IPS-NIHi7 (cell line): ENCODE measurements around the gene OTC.

Experiments
- DNase-seq: peaks from one replicate; pipeline ENCODE4 v3.0.0; 2012; ENCODE audit warnings: mixed read lengths; ENCODE audit errors: extremely low spot score

OTC gene

DNA sequence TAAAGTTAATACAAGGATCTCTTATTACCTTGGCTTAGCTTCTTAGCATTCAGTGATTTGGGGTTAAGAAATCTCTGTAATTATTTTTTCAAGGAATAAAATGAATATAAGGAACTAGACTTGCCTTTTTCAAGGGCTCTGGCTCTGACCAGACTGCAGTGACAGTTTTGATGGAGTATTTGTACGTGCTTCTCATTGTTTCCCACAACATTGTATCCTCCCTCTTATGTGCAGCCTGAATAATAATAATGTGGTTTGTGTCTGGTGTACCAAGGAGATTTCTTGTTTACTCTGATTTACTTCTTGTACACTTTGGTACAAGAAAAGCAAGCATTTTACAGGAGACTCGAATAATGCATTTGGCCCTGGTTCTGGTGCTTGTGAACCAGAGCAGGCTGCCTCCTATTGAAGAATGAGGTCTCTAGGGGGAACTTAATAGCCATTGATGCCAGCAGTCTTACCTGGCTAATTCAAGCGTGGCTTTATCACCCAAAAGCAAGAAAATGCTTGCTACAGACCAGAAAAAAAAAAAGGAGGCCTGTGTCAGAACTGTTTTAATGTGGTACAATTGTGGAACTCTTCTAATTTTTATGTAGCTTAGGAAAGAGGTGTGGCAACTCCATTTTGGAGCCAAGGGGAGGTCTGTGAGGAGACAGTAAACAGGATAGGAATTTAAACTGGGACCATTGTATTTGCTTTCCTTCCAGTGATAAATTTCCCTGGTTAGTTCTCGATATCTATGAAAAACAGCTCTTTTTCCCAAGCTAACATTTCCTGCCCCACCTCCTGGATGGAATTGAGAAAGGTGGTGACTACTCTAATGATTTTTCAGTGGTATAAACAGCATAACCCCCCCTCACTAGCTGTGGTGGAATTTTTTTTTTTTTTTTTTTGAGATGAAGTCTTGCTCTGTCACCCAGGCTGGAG, 5.6 kb downstream of the OTC start:
- no peak for DNase-seq

DNA sequence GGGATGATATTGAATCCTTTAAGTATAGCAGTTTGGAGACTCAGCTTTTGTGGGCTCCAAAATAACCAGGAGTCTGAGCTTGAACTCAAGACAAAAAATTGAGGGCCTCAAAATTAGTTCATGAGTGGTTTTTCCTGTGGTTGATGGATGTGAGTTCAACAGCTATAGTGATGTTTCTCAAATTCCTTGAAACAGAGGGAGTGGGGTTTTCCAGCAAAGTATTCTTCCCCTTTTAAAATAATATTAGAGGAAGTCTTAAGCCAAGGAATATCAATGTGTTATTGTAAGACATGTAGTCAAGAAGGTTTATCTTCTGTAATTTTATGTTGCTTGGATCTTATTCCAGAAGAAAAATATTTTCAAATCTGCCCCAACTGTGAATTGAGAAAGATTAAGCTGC, 10.6 kb downstream of the OTC start:
- DNase-seq: no peak

DNA sequence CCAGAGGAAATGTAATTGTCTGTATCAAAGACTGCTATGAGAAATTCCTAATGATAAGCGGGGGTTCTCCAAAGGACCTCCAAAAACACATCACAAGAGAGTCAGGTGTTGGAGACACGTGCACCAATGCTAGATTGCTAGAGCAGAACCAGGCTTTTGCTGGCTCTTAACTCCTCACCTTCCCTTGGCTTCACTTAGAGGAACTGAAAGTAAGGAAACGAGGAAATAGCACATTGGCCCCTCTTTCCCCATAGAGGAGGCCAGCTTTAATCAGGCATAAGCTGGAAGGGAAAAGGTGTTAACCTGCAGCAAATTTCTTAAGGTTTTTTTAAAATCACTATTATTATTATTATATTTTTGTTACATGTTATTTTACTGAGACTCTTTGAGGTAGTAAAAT, 13.6 kb downstream of the OTC start:
- DNase-seq: no peak

DNA sequence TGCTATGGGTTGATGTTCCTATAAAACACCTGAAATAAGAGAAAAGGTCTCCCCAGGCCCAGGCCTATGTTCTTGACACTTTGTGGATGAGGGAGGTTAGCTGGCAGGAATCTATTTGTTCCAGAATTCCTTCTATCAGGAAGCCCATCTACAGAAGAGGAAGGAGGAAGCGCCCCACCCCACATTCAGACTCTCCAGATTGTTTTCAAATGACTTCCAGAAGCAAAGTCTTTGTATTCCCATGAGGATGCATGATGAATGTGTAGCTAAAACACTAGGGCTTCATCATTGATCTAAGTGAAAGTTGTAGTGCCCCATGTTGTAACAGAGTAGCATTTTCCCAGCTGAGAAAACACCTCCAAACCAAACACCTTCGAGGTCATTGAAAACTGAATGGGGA, 16.4 kb downstream of the OTC start:
- no peak for DNase-seq

DNA sequence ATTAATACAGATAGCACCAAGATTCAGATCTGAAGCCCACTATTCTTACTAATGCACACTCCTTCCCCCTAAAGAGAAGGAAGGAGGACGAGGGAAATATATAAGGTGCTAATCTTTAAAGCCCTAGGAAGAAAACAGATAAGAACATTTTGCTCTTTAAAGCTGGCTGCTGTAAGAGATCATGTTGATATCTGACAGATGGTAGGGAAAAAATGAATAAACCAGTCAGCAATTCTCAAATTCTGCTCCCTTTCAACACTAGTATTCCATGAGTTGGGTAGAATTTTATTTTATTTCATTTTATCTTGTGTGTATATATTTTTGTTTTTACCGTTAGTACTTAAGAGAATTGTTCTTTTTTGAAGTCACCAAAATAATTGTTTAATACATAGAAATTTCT, 19.2 kb downstream of the OTC start:
- no peak for DNase-seq

DNA sequence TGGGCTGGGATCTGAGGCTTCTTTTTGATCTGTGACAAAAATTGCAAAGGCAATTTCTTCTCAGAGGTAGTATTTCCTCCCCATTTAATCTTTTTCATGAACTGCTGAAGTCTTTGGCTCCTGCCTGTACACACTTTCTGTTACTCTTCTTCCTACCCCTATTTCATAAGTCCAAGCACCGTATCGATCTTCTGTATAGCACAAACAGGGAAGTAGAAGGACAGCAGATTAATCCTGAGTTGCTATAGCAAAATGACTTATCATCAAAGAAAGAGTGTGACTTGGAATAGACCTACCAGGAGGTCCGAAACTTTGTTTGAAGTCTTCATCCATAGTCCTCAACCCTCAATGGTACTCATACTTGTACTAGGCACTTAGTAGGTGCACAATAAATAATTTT, 22.0 kb downstream of the OTC start:
- DNase-seq: no peak

DNA sequence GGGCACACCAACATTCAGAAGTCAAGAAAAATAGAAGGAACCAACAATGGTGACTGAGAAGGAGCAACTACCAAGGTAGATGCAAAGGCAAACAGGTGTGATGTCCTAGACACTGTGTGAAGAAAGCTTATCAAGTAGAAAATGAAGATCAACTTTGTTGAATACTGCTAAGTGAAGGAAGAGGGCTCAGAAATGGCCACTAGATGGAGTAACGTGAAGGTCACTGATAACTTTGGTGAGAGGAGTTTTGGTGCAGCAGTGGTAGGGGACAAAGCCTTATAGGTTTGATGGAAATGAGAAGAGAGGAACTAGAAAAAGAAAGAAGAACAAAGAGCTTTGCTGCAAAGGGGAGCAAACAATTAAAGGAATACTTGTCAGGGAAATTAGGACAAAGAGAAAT, 23.5 kb downstream of the OTC start:
- DNase-seq: peak; percentile 50

DNA sequence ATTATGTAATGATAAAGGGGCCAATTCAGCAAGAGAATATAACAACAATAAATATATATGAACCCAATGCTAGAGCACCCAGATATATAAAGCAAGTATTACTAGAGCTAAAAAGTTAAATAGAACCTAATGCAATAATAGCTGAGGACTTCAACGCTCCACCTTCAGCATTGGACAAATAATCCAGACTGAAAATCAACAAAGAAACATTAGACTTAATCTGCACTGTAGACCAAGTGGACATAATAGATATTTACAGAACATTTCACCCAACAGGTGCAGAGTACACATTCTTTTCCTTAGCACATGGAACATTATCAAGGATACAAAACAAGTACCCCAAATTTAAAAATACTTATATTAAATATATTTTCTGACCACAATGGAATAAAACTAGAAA, 24.3 kb downstream of the OTC start:
- no peak for DNase-seq

DNA sequence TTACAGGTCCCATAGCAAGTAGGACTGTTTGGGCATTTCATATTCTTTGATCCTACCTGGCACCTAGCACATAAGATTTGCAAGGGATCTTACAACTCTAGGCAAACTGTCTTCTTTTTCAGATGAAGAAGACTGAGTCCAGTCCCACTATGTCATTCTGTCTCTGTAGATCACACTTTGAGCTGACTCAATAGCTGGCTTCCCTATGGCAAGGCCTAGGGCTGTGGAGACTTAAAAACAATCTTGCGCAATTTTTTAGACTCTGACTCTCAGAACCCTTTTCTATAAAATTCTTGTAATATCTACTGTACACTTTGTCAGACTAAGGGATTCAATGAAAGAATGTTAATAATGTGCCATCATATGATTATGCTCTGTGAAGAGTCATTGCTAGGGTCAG, 26.7 kb downstream of the OTC start:
- DNase-seq: no peak

DNA sequence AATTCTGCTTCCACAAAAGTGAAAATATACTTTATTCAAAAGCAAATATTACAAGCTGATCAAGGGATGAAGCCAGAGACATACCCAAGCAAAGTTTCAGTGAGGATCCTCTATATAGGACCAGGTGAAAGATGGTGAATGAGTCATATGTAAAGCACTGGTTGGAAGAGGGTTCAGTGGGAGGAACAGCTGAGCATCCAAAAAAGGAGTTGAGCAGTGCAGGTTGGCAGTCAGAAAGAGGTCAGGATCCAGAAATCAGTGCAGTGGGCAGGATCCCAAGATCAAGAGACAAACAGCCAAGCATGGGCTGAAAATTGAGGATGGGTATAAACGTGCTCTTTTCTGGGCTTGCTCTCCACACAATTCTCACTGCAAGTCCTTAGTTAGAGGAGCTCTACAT, 30.3 kb downstream of the OTC start:
- no peak for DNase-seq

DNA sequence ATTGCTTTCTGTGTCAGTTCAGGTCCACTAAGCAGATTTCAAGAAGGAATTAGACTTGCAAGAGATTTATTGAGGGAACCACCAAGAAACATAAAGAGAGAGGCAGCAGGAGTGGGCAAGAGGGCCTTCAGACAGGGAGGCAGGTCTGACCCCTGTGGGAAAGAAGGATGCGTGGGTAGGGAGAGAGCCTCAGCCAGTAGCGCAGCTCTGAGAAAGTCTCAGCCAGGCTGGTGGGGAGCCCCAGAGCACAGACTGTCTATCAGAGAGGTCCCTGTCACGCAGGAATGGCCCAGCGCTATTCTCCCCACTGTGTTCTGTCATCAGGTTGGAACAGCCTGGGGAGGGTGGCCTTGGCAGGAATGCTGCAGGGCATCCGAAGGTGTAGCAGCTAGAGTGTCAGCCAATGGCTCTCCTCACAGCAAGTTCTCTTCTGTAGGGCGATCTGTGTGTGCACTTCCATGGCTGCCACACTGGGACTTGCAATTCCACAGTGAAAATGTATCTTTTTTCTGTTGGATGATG, 48.0 kb downstream of the OTC start:
- no peak for DNase-seq

DNA sequence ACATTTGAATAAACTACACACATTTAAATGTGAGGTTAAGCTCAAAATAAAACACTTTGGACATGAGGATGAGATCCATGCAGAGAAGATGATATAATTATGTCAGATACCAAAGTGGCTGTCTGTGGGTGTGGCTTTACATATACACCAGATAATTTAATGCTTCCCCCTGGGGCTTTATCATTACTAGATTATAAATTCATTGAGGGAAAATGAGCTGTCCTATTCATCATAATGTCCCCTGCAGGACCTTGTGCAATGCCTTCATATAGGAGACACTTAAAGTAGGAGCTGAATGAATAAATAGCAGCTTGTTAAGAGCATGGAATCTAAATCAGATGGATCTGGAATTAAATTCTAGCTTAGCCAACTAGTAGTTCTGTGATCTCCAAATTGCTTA, 49.7 kb downstream of the OTC start:
- DNase-seq: no peak

DNA sequence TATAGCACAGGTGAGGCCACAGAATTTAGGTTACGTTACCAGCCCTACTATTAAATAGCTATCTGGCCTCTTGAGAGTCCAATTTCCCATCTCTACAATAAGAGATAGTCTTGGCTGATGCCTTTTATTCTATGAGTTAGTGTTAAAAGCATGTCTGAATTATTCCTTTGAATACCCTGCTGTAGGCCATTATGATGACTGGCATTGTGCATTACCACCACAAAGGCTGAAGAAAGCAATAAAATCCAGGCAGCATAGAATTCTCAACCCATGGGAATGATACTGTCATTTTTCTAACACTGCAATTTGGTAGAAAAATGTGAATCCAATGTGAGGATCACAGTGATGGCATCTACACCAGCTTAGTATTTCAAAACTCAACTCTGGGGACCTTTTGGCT, 51.4 kb downstream of the OTC start:
- DNase-seq: no peak

DNA sequence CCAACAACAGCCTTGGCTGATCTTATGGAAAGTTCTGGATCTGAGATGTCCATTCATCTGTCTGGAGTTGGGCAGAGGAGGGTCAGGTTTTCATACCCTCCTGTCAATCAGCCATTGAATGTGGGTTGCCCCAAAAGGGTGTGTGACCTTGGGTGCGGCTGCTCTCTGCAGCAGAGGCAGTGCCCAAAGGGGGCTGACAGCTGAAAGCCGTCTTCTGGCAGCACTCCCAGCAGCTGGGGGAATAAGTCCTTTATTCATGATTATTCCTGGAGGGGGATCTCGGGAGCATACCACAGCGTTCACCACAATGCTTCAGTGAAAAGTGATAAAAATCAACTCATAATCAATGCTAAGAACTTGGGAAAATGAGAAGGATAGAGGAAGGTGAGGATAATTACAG, 54.7 kb downstream of the OTC start:
- no peak for DNase-seq

DNA sequence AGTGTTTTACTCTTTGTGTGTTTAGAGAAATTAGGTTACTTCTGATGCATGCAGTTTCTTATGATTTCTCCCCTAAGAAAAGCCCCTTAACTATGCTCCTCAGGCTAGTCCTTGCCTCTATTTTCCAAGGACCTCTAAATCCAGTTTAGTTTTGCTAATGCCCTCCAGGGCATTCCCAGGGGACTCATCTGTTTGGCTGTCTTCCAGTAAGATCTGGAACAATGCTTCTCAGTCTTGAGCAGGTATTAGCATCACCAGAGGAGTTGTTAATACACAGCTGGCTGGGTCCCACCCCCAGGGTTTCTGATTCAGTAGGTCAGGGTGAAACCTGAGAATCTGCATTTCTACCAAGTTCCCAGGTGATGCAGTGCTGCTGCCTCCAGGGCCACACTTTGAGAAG, 56.9 kb downstream of the OTC start:
- DNase-seq: no peak

DNA sequence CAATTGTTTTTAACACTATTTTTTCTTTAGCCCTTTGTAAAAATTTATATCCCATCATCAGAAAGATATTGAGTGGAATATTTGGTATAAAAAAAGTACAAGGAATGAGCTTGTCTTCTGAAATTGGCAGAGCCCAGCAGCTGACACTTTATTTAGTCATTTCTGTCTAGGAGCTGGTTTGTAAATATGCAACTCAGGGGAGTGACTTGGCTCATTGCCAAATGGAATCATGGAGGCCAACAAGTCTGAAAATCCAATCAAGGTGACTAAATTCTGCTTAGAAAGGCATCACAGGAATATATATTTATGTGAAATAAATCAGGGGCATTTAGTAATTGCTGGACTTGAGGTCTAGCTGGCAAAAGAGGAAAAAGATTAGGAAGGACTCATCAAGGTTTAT, 74.4 kb downstream of the OTC start:
- DNase-seq: no peak

DNA sequence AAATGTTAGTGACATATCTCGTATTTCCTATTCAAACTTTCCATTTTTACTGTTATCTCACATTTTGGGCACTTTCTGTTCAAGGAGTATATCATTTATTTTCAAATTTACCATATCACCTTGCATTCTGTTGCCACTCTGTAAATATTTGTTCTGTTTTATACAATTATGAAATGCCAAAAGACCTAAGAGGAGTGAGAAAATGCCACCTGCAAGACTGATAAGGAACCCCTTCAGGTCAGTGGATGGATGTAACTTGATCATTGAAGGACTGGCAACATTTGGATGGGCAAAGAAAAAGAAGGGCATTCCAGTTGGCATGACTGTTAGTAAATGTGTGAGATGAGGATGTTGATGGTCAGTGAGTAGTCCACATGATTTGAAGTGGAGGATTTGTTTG, 79.1 kb downstream of the OTC start:
- no peak for DNase-seq

DNA sequence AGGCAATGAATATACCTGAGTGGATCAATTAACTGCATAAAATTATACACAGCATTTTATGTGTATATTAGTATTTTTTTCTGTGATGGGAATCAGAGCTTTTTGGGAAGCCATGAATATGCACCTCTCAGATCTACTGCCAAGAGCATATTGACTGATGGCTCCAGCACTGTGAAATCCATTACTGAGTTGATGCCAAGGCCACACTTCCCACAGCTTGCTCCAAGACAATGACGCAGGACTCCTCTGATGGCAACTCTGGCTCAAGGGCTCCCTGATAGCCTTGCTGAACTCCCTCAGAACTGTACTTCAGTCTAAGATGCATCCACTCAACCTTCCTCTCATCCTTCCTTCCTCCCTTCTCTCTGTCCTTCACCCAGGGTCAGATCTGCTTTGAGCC, 82.7 kb downstream of the OTC start:
- no peak for DNase-seq

DNA sequence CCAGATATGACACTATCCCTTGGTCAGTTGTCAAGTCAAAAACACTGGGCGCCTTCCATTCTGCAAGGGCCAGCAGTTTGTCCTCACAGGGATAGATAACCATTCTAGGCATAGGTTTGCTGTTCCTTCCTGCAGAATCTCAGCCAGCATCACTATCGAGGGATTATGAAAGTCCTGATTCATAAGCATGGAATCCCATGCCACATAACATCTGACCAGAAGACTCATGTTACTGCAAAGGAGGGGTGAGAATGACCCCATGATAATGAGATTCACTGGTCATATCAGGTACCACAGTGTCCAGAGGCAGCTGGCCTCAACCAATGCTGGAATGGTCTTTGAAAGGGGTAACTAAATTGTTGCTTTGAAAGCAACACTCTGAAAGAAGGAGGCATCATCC, 84.7 kb downstream of the OTC start:
- no peak for DNase-seq

DNA sequence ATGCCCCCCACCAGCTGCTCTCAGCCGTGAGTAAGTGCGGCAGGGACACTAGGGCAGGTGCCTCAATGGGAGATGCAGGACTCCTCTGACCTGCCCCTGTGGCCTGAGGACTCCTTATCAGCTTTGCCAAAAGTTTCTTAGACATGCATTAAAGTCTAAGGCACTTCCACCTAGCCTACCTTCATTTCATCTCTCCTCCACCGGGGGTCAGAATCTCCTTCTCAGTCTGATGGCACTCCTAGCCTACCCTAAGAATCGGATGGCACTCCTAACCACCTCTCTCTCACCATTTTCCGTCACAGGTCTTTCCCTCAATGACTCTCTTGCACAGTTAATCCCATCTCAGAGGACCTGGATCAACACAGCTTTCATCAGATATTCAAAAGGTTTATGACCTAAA, 85.9 kb downstream of the OTC start:
- DNase-seq: peak; percentile 65

DNA sequence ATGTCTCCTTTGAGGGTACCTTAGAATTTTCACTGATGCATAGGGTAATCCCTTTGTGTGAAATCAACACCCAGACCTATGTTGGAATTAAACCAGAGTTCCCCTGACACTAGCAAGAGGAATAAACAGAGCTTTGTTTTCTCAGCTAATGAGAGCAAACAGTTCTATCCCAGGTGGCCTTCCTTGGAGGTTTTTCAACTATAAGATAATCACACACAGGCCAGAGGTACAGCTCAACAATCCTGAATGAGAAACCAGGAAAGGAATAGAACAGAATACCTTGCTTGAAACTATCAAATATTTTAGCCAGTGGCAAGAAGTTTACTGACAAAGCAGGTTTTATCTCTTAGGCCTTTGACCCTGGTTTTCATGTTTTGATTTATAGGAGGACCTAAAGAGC, 100.2 kb downstream of the OTC start:
- no peak for DNase-seq

DNA sequence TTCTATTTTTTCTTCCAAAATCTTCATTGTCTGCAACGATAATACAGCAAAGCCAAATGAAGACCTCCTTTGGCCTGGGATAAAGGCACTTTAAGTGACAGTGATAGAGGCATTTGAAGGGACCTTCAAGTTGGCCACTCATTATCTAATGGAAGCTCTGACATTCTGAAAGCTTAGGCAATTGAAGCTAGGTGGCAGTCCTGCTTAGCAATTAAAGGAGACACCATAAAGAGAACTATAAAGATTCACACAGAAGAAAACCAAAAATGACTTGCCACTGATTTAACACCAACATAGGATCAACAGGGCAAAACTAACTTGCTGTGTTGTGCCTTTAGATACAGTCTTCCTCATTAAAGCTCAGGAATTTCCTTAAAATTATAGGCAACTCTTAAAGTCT, 105.7 kb downstream of the OTC start:
- no peak for DNase-seq

DNA sequence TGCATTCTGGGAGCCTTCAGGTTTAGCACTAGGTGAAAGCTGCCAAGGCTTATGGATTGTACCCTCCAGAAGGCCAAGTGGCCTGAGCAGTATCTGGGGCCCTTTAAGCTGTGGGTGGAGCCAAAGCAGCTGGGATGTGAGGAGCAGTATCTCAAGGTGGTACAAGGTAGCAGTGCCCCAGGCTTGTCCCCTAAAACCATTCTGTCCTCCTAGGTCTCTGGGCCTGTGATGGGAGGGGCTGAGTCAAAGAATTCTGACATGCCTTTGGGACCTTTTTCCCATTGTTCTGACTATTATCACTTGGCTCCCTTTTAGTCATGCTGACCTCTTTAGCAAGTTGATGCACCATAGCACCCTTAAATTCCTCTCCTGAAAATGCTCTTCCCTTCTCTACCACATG, 109.9 kb downstream of the OTC start:
- DNase-seq: no peak

DNA sequence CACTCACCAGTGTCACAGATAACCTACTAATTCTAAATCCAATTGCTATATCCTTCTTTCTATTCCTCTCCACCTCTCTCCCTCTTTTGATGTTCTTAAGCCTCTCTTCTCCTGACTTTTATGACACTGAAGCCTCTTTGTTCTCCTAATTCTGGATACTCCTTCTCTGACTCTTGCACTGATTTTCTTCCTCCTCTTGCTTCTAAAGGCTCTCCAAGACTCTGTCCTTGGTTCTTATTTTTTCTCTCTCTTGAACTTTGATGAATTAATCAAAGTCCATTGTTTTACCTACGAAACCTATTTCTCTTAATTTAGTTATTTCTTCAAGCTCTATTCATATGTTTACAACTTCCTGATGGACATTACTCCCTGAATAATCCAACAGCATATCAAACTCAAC, 113.3 kb downstream of the OTC start:
- DNase-seq: no peak
